HEK293 (cell line): Measurements from ENCODE around the gene FTSJ1.

ENCODE experiments used
- ATF2 ChIP-seq: fragments of 450-650 bp; formaldehyde crosslinking; IDR thresholded peaks from 2 replicates; pipeline ENCODE4 v1.5.1; 2016; ENCODE audit warnings: missing biosample characterization, missing genetic modification characterization, low read depth
- EGR2 ChIP-seq: fragments of 450-650 bp; formaldehyde crosslinking; IDR thresholded peaks from 2 replicates; pipeline ENCODE4 v1.5.1; 2016; ENCODE audit warnings: low read depth, missing biosample characterization, missing genetic modification characterization
- GLIS1 ChIP-seq: fragments of 450-650 bp; formaldehyde crosslinking; IDR thresholded peaks from 2 replicates; pipeline ENCODE4 v1.5.1; 2016; ENCODE audit warnings: missing biosample characterization, missing genetic modification characterization
- GLIS2 ChIP-seq: fragments of 450-650 bp; formaldehyde crosslinking; IDR thresholded peaks from 2 replicates; pipeline ENCODE4 v1.5.1; 2016; ENCODE audit warnings: missing biosample characterization, missing genetic modification characterization
- KLF10 ChIP-seq: fragments of 450-650 bp; IDR thresholded peaks from 2 replicates; pipeline ENCODE4 v1.5.1; 2018; ENCODE audit warnings: missing biosample characterization, mild to moderate bottlenecking, missing genetic modification characterization
- KLF16 ChIP-seq: fragments of 450-650 bp; formaldehyde crosslinking; IDR thresholded peaks from 2 replicates; pipeline ENCODE4 v1.5.1; 2017; ENCODE audit warnings: missing biosample characterization, missing genetic modification characterization
- KLF17 ChIP-seq: fragments of 450-650 bp; formaldehyde crosslinking; IDR thresholded peaks from 2 replicates; pipeline ENCODE4 v1.5.1; 2016; ENCODE audit warnings: missing biosample characterization, missing genetic modification characterization
- KLF8 ChIP-seq: fragments of 450-650 bp; formaldehyde crosslinking; IDR thresholded peaks from 2 replicates; pipeline ENCODE4 v1.5.1; 2016; ENCODE audit warnings: missing biosample characterization, missing genetic modification characterization
- RBAK ChIP-seq: fragments of 450-650 bp; formaldehyde crosslinking; IDR thresholded peaks from 2 replicates; pipeline ENCODE4 v1.5.1; 2016; ENCODE audit warnings: missing biosample characterization, missing genetic modification characterization
- SP7 ChIP-seq: fragments of 450-650 bp; formaldehyde crosslinking; IDR thresholded peaks from 2 replicates; pipeline ENCODE4 v1.5.1; 2016; ENCODE audit warnings: missing biosample characterization, missing genetic modification characterization
- TCF7L2 ChIP-seq: IDR thresholded peaks from 2 replicates; pipeline ENCODE4 v1.6.1; 2011; ENCODE audit warnings: low read depth, mild to moderate bottlenecking, inconsistent platforms, low read length, moderate library complexity, borderline replicate concordance
- ZBTB17 ChIP-seq: fragments of 450-650 bp; formaldehyde crosslinking; IDR thresholded peaks from 2 replicates; pipeline ENCODE4 v1.5.1; 2016; ENCODE audit warnings: missing biosample characterization, missing genetic modification characterization
- ZBTB20 ChIP-seq: fragments of 450-650 bp; formaldehyde crosslinking; IDR thresholded peaks from 2 replicates; pipeline ENCODE4 v1.5.1; 2016; ENCODE audit warnings: missing biosample characterization, missing genetic modification characterization
- ZBTB8A ChIP-seq: fragments of 450-650 bp; formaldehyde crosslinking; IDR thresholded peaks from 2 replicates; pipeline ENCODE4 v1.5.1; 2016; ENCODE audit warnings: missing biosample characterization, missing genetic modification characterization
- ZFHX2 ChIP-seq: fragments of 450-650 bp; formaldehyde crosslinking; conservative IDR thresholded peaks from 2 replicates; pipeline ENCODE4 v1.5.1; 2016; ENCODE audit warnings: missing biosample characterization, missing genetic modification characterization
- ZNF10 ChIP-seq: fragments of 450-650 bp; formaldehyde crosslinking; IDR thresholded peaks from 2 replicates; pipeline ENCODE4 v1.5.1; 2017; ENCODE audit warnings: missing biosample characterization, missing genetic modification characterization
- ZNF112 ChIP-seq: fragments of 450-650 bp; formaldehyde crosslinking; IDR thresholded peaks from 2 replicates; pipeline ENCODE4 v1.5.0; 2017; ENCODE audit warnings: missing biosample characterization, missing genetic modification characterization
- ZNF184 ChIP-seq: fragments of 450-650 bp; IDR thresholded peaks from 2 replicates; pipeline ENCODE4 v1.5.1; 2018; ENCODE audit warnings: missing biosample characterization, mild to moderate bottlenecking, missing genetic modification characterization
- ZNF335 ChIP-seq: fragments of 450-650 bp; formaldehyde crosslinking; conservative IDR thresholded peaks from 2 replicates; pipeline ENCODE4 v1.5.1; 2016; ENCODE audit warnings: missing biosample characterization, missing genetic modification characterization
- ZNF391 ChIP-seq: fragments of 450-650 bp; formaldehyde crosslinking; IDR thresholded peaks from 2 replicates; pipeline ENCODE4 v1.5.1; 2016; ENCODE audit warnings: low read depth, missing biosample characterization, missing genetic modification characterization, borderline replicate concordance
- ZNF629 ChIP-seq: fragments of 450-650 bp; formaldehyde crosslinking; IDR thresholded peaks from 2 replicates; pipeline ENCODE4 v1.5.1; 2017; ENCODE audit warnings: missing biosample characterization, missing genetic modification characterization
- ZNF660 ChIP-seq: fragments of 450-650 bp; IDR thresholded peaks from 2 replicates; pipeline ENCODE4 v1.5.1; 2018; ENCODE audit warnings: missing biosample characterization, mild to moderate bottlenecking, missing genetic modification characterization
- ZNF670 ChIP-seq: fragments of 450-650 bp; formaldehyde crosslinking; IDR thresholded peaks from 2 replicates; pipeline ENCODE4 v1.5.1; 2016; ENCODE audit warnings: missing biosample characterization, missing genetic modification characterization, low read depth
- ZNF791 ChIP-seq: fragments of 450-650 bp; formaldehyde crosslinking; IDR thresholded peaks from 2 replicates; pipeline ENCODE4 v1.5.1; 2016; ENCODE audit warnings: missing biosample characterization, missing genetic modification characterization
- ZSCAN30 ChIP-seq: fragments of 450-650 bp; IDR thresholded peaks from 2 replicates; pipeline ENCODE4 v1.5.1; 2018; ENCODE audit warnings: missing biosample characterization, mild to moderate bottlenecking, missing genetic modification characterization, moderate library complexity
- TF ChIP-seq, protein P1 (sequence below): fragments of 450-650 bp; formaldehyde crosslinking; optimal IDR thresholded peaks from 2 replicates; pipeline ENCODE3; 2016; ENCODE audit warnings: missing biosample characterization, mild to moderate bottlenecking, missing genetic modification characterization
- TF ChIP-seq, protein P2 (sequence below): fragments of 450-650 bp; formaldehyde crosslinking; conservative IDR thresholded peaks from 2 replicates; pipeline ENCODE4 v1.5.1; 2016; ENCODE audit warnings: low read depth, missing biosample characterization, missing genetic modification characterization
- TF ChIP-seq, protein P3 (sequence below): fragments of 450-650 bp; formaldehyde crosslinking; IDR thresholded peaks from 2 replicates; pipeline ENCODE4 v1.5.1; 2016; ENCODE audit warnings: missing biosample characterization, missing genetic modification characterization

FTSJ1 gene

GRCh38 chrX:48521353-48522243, 45.6 kb downstream of the FTSJ1 start, which contains the start of gene EBP (continued):
- TF ChIP-seq, protein P1, sequence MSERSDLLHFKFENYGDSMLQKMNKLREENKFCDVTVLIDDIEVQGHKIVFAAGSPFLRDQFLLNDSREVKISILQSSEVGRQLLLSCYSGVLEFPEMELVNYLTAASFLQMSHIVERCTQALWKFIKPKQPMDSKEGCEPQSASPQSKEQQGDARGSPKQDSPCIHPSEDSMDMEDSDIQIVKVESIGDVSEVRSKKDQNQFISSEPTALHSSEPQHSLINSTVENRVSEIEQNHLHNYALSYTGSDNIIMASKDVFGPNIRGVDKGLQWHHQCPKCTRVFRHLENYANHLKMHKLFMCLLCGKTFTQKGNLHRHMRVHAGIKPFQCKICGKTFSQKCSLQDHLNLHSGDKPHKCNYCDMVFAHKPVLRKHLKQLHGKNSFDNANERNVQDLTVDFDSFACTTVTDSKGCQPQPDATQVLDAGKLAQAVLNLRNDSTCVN = peak; percentile 87
- TF ChIP-seq KLF10 = peak; percentile 67; the same call in 1 of the 2 replicates
- TF ChIP-seq, protein P2, sequence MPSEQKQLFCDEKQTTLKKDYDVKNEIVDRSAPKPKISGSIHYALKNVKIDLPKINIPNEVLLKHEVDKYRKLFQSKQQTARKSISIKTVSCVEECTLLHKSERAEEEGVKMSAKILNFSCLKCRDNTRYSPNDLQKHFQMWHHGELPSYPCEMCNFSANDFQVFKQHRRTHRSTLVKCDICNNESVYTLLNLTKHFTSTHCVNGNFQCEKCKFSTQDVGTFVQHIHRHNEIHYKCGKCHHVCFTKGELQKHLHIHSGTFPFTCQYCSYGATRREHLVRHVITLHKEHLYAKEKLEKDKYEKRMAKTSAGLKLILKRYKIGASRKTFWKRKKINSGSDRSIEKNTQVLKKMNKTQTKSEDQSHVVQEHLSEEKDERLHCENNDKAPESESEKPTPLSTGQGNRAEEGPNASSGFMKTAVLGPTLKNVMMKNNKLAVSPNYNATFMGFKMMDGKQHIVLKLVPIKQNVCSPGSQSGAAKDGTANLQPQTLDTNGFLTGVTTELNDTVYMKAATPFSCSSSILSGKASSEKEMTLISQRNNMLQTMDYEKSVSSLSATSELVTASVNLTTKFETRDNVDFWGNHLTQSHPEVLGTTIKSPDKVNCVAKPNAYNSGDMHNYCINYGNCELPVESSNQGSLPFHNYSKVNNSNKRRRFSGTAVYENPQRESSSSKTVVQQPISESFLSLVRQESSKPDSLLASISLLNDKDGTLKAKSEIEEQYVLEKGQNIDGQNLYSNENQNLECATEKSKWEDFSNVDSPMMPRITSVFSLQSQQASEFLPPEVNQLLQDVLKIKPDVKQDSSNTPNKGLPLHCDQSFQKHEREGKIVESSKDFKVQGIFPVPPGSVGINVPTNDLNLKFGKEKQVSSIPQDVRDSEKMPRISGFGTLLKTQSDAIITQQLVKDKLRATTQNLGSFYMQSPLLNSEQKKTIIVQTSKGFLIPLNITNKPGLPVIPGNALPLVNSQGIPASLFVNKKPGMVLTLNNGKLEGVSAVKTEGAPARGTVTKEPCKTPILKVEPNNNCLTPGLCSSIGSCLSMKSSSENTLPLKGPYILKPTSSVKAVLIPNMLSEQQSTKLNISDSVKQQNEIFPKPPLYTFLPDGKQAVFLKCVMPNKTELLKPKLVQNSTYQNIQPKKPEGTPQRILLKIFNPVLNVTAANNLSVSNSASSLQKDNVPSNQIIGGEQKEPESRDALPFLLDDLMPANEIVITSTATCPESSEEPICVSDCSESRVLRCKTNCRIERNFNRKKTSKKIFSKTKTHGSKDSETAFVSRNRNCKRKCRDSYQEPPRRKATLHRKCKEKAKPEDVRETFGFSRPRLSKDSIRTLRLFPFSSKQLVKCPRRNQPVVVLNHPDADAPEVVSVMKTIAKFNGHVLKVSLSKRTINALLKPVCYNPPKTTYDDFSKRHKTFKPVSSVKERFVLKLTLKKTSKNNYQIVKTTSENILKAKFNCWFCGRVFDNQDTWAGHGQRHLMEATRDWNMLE = peak; percentile 24; the same call in 1 of the 2 replicates
- TF ChIP-seq ZBTB17 = peak; percentile 63
- peak; percentile 43; the same call in 1 of the 2 replicates for TF ChIP-seq ZNF391
- TF ChIP-seq TCF7L2 = no peak
- 0 out of 2 replicates have a peak, but pooled peaks have one; percentile 51 for TF ChIP-seq KLF16
- peak; percentile 69 for TF ChIP-seq ZFHX2 (tag by site-specific recombination)
- peak; percentile 79 for TF ChIP-seq SP7 (tag by site-specific recombination)
- peak; percentile 90 for TF ChIP-seq ZNF10
- peak; percentile 60; the same call in 1 of the 2 replicates for TF ChIP-seq ZBTB8A (tag by site-specific recombination)
- peak; percentile 57; the same call in 1 of the 2 replicates for TF ChIP-seq GLIS1 (tag by site-specific recombination)
- TF ChIP-seq ZBTB20 (tag by site-specific recombination) = peak; percentile 63; the same call in 1 of the 2 replicates
- TF ChIP-seq ZNF660 (tag by site-specific recombination) = peak; percentile 50; the same call in 1 of the 2 replicates
- peak; percentile 83 for TF ChIP-seq GLIS2
- no peak for TF ChIP-seq ZNF670 (tag by site-specific recombination)
- 0 out of 2 replicates have a peak, but pooled peaks have one; percentile 28 for TF ChIP-seq ZNF184 (tag by site-specific recombination)
- TF ChIP-seq ZNF629 (tag by site-specific recombination) = peak; percentile 44; the same call in 1 of the 2 replicates
- no peak for TF ChIP-seq ZNF791
- no peak for TF ChIP-seq RBAK (tag by site-specific recombination)
- TF ChIP-seq, protein P3, sequence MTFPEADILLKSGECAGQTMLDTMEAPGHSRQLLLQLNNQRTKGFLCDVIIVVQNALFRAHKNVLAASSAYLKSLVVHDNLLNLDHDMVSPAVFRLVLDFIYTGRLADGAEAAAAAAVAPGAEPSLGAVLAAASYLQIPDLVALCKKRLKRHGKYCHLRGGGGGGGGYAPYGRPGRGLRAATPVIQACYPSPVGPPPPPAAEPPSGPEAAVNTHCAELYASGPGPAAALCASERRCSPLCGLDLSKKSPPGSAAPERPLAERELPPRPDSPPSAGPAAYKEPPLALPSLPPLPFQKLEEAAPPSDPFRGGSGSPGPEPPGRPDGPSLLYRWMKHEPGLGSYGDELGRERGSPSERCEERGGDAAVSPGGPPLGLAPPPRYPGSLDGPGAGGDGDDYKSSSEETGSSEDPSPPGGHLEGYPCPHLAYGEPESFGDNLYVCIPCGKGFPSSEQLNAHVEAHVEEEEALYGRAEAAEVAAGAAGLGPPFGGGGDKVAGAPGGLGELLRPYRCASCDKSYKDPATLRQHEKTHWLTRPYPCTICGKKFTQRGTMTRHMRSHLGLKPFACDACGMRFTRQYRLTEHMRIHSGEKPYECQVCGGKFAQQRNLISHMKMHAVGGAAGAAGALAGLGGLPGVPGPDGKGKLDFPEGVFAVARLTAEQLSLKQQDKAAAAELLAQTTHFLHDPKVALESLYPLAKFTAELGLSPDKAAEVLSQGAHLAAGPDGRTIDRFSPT (tag by site-specific recombination) = peak; percentile 68; the same call in 1 of the 2 replicates
- no peak for TF ChIP-seq KLF17 (tag by site-specific recombination)
- TF ChIP-seq ZSCAN30 = 0 out of 2 replicates have a peak, but pooled peaks have one; percentile 19
- peak; percentile 49; the same call in 1 of the 2 replicates for TF ChIP-seq KLF8 (tag by site-specific recombination)
- peak; percentile 55; the same call in 1 of the 2 replicates for TF ChIP-seq EGR2 (tag by site-specific recombination)
- TF ChIP-seq ATF2 (tag by site-specific recombination) = no peak
- TF ChIP-seq ZNF112 (tag by site-specific recombination) = no peak
- peak; percentile 39; the same call in 1 of the 2 replicates for TF ChIP-seq ZNF335 (tag by site-specific recombination)
